ENCODE measurements around the gene GRIP1.

Gene GRIP1

GRCh38 chr12:66398931-66399910, 279.7 kb downstream of the GRIP1 start:
- no peaks in the 10 kb centered on the region for H3K36me3 Mint-ChIP-seq (ENCODE audit: low read depth)
- no peak overlapping the region for H3K4me3 Mint-ChIP-seq

GRCh38 chr12:66397574-66398290, 281.1 kb downstream of the GRIP1 start:
- H3K4me3 Mint-ChIP-seq = no peak overlapping the region
- peaks cover 4% of the 10 kb centered on the region for H3K27me3 Mint-ChIP-seq (ENCODE audit: low read depth)
- no peak for TF ChIP-seq CTCF (IDR thresholded peaks at IDR 0.05; ENCODE audit: unreplicated experiment in 3 of 3)
- H3K36me3 Mint-ChIP-seq (ENCODE audit: low read depth) = no peaks in the 10 kb centered on the region
- peaks cover 28% of the 10 kb centered on the region for H3K4me1 Mint-ChIP-seq
- H3K9me3 Mint-ChIP-seq = no peaks in the 10 kb centered on the region
- H3K27ac Mint-ChIP-seq = no peak overlapping the region

More at GRCh38 chr12:66398931-66399910, 279.7 kb downstream of the GRIP1 start:
- Mint-ChIP-seq H3K27me3 (ENCODE audit: low read depth) (peaks cover 4% of the 10 kb centered on the region), H3K27ac (peak overlapping the region; percentile 18 to 75 (median 26)), H3K4me1 (peaks cover 33% of the 10 kb centered on the region), H3K9me3 (no peaks in the 10 kb centered on the region)
- TF ChIP-seq CTCF (IDR thresholded peaks at IDR 0.05; ENCODE audit: unreplicated experiment in 3 of 3) = no peak

GRCh38 chr12:66393890-66394289, 285.0 kb downstream of the GRIP1 start:
- H3K4me3 Mint-ChIP-seq = no peak overlapping the region
- H3K36me3 Mint-ChIP-seq (ENCODE audit: low read depth) = peaks cover 16% of the 10 kb centered on the region
- no peak for TF ChIP-seq CTCF (IDR thresholded peaks at IDR 0.05; ENCODE audit: unreplicated experiment in 3 of 3)
- H3K9me3 Mint-ChIP-seq = no peaks in the 10 kb centered on the region
- no peak overlapping the region for H3K27ac Mint-ChIP-seq
- H3K27me3 Mint-ChIP-seq (ENCODE audit: low read depth) = no peaks in the 10 kb centered on the region
- H3K4me1 Mint-ChIP-seq = peaks cover 7% of the 10 kb centered on the region

GRCh38 chr12:66392266-66392915, 286.5 kb downstream of the GRIP1 start:
- H3K27ac Mint-ChIP-seq = no peak overlapping the region
- H3K27me3 Mint-ChIP-seq (ENCODE audit: low read depth) = no peaks in the 10 kb centered on the region
- TF ChIP-seq CTCF (IDR thresholded peaks at IDR 0.05; ENCODE audit: unreplicated experiment in 3 of 3) = no peak
- no peak overlapping the region for H3K4me3 Mint-ChIP-seq
- H3K36me3 Mint-ChIP-seq (ENCODE audit: low read depth) = peaks cover 28% of the 10 kb centered on the region
- peaks cover 5% of the 10 kb centered on the region for H3K4me1 Mint-ChIP-seq
- no peaks in the 10 kb centered on the region for H3K9me3 Mint-ChIP-seq

- Mint-ChIP-seq H3K27ac (no peak overlapping the region), H3K27me3 (ENCODE audit: low read depth) (no peaks in the 10 kb centered on the region), H3K9me3 (no peaks in the 10 kb centered on the region), H3K4me3 (no peak overlapping the region), H3K4me1 (no peaks in the 10 kb centered on the region), H3K36me3 (ENCODE audit: low read depth) (peaks cover 41% of the 10 kb centered on the region)
- no peak for TF ChIP-seq CTCF (IDR thresholded peaks at IDR 0.05; ENCODE audit: unreplicated experiment in 3 of 3)
Observed at GRCh38 chr12:66388517-66388916, 290.4 kb downstream of the GRIP1 start.

Data from nephron (organoid).